Fibroblast of mammary gland (primary cell): Measurements from ENCODE around the gene ECT2.

Experiments used
- DNase-seq: peaks from one replicate; pipeline ENCODE4 v3.0.0-alpha.2; 2010; ENCODE audit warnings: low read depth
- H3K4me3 ChIP-seq: 2 replicates; pipeline ENCODE4 v1.5.1; 2011; ENCODE audit warnings: low read depth, mild to moderate bottlenecking, low read length, moderate library complexity; ENCODE audit not compliant: control insufficient read depth
- TF ChIP-seq, protein P1 (sequence below): conservative IDR thresholded peaks from 2 replicates; pipeline ENCODE4 v1.5.1; 2011; ENCODE audit warnings: low read depth, low read length, inconsistent platforms; ENCODE audit not compliant: control insufficient read depth, insufficient read depth

Gene ECT2

DNA sequence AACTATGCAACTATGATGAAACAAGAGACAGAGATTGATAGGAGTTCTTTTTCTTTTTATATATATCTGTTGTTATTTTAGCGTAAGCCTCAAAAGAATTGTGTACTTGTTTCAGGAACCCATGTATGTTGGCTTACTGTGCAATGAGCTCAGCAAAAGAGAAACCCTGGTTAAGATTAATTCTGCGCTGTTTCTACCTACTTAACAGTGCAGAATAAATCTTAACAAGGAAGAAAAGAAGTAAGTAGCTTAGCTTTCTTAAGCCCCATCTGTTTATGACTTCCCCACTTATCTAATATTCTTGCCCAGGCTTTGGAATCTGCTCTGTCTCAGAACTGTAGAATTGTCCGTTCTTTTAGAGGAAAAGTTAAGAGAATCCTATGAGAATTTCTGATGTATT lies 27.4 kb downstream of the ECT2 start:
- no peak for DNase-seq
- TF ChIP-seq, protein P1, sequence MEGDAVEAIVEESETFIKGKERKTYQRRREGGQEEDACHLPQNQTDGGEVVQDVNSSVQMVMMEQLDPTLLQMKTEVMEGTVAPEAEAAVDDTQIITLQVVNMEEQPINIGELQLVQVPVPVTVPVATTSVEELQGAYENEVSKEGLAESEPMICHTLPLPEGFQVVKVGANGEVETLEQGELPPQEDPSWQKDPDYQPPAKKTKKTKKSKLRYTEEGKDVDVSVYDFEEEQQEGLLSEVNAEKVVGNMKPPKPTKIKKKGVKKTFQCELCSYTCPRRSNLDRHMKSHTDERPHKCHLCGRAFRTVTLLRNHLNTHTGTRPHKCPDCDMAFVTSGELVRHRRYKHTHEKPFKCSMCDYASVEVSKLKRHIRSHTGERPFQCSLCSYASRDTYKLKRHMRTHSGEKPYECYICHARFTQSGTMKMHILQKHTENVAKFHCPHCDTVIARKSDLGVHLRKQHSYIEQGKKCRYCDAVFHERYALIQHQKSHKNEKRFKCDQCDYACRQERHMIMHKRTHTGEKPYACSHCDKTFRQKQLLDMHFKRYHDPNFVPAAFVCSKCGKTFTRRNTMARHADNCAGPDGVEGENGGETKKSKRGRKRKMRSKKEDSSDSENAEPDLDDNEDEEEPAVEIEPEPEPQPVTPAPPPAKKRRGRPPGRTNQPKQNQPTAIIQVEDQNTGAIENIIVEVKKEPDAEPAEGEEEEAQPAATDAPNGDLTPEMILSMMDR, result no peak
- no peak overlapping the region for H3K4me3 ChIP-seq

DNA sequence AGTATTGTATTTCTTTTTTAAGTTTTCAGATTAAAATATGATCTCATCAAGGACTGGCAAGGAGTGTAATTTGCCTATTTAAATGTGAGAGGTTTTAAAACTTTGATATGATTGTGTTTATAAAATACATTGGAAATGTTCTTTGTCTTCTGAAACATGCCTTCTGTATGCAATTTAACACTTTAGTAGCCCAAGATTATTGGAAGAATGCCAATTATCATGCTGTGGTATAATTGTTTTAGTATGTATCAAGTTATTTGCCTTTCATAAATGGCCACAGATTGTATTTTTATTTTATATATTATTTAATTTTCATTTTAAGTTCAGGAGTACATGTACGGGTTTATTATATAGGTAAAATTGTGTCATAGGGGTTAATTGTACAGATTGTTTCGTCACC lies 31.7 kb downstream of the ECT2 start:
- DNase-seq, result no peak
- H3K4me3 ChIP-seq, result no peak overlapping the region
- TF ChIP-seq, protein P1, result no peak

DNA sequence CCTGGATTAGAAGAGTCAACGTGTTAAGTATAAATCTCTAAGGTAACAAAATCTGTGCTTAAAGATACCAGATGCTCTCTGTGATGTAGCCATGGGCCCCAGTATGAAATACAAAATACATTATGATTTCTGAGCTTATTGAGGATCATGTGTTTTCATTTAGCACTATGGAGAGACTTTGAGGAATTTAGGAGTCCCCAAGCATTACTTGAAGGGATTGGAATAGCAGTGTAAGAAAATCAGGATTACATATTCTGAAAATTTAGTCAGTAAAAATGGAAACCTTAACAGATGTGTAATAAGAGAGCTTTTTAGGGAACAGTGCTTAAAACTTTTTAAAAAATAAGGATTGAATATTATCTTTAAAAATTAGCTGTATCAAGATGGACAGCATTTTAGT lies 35.5 kb downstream of the ECT2 start:
- H3K4me3 ChIP-seq, result no peak overlapping the region
- TF ChIP-seq, protein P1, result no peak
- DNase-seq, result no peak

DNA sequence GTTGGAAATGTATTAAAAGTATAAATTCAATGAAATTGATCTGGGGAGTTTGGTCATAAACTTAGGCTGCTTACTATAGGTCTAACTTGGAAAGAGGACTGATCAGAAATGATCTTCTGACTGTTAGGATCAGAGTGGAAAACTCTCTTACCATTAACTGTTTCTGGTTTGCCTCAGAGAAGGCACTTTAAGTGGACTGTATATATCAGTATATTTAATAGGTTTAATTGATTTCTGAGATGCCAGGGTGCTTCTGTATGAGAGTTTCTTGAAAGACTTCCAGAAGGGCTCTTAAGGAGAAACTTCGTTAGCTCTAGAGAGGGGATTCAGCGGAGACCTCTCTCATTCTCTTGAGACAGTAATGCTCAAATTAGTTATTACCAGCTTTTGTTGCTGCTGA lies 36.5 kb downstream of the ECT2 start:
- H3K4me3 ChIP-seq, result no peak overlapping the region
- no peak for DNase-seq
- TF ChIP-seq, protein P1, result no peak

DNA sequence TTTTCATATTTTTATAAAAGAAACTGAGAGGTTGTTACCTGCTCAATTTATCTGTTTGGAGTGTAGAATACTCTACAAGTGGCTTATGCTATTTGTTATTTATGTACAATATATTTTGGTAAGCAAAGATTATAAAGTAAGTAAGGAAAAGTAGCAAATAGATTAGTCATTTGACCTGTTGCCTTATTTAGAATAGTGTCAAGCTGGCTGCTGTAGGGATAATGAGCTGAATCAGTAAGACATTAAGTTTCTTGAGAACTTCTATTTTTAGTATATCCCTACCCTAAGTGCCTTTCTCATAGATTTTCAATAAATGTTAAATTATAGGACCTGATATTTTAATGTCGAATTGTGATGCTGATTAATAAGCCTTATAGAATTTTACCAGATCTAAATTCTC lies 37.2 kb downstream of the ECT2 start:
- DNase-seq, result peak; percentile 55
- TF ChIP-seq, protein P1, result no peak
- no peak overlapping the region for H3K4me3 ChIP-seq

DNA sequence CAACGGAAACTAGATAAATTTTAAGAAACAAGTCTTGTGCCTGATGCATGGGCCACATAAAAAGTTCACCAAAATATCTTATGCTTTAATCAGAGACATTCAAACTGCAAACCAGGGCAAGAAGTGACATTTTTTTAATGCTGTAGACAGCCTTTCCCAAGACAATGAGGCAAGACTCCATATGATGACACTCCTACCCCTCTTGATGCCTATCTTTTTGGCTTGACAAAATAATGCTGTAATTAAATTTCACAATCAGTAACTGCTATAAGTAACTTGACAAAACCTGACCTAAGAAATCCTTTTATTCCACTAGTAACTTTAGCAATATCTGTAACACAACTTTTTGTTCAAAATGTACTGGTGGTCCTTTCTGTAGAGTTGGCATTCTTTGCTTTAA lies 48.7 kb downstream of the ECT2 start:
- no peak overlapping the region for H3K4me3 ChIP-seq
- no peak for DNase-seq
- TF ChIP-seq, protein P1, result no peak

DNA sequence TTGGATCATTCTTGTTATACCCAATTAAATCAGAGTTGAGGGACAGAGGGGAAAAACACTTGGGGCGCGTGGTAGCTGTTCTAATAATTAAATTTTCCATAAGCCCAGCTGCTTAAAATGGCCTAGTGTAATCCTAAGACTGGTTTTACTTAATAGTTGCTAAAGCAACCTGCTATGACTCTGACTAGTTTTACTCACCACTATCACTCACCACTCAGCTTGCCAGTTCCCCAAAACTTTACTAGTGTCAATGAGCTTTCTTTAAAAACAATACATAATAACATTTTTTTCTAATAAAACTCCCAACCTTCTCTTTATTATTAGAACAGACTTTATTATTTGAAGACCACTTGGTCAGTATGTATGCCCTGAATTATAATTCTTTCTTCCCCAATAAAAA lies 49.6 kb downstream of the ECT2 start:
- no peak overlapping the region for H3K4me3 ChIP-seq
- DNase-seq, result peak; percentile 24
- TF ChIP-seq, protein P1, result no peak
